Sigmoid colon (tissue), 3 donors: ENCODE results near the gene ARID5A.

ENCODE experiments used
- POLR2A ChIP-seq, 2 donors: fragments of 450-650 bp; IDR thresholded peaks; one replicate each; pipeline ENCODE4 v1.6.1; 2016; ENCODE audit warnings: antibody characterized with exemption in 2 of 2, mild to moderate bottlenecking in 2 of 2, moderate library complexity in 2 of 2
- TF ChIP-seq, protein P1 (sequence below), 4 experiments: fragments of 450-650 bp in 3 of 4; fragments of 200-600 bp in 1 of 4; IDR thresholded peaks; one replicate each; pipeline ENCODE4 v1.5.1; 2016 to 2019; ENCODE audit warnings: antibody characterized with exemption in 4 of 4, mild to moderate bottlenecking in 3 of 4, moderate library complexity in 2 of 4

DNA sequence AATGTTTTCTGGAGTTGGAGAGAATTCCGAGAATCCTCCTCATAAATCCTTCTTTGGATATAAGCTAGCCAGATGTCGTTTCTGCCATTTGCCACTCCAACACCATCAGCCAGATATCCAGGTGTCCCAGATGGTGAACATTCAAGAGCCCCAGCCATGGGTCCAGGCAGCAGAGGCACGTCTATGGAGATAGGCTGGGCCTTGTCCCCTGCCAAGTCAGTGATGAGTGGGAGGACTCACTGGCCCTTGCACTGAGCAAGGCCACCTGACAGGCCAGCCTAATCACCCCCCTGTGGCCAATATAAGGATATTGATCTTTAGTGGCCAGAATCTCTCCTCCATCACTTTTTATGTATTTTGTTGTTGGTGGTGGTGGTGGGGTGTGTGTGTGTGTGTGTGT lies 28.0 kb downstream of the ARID5A start:
- no peak for TF ChIP-seq POLR2A (IDR thresholded peaks at IDR 0.05)
- TF ChIP-seq, protein P1, sequence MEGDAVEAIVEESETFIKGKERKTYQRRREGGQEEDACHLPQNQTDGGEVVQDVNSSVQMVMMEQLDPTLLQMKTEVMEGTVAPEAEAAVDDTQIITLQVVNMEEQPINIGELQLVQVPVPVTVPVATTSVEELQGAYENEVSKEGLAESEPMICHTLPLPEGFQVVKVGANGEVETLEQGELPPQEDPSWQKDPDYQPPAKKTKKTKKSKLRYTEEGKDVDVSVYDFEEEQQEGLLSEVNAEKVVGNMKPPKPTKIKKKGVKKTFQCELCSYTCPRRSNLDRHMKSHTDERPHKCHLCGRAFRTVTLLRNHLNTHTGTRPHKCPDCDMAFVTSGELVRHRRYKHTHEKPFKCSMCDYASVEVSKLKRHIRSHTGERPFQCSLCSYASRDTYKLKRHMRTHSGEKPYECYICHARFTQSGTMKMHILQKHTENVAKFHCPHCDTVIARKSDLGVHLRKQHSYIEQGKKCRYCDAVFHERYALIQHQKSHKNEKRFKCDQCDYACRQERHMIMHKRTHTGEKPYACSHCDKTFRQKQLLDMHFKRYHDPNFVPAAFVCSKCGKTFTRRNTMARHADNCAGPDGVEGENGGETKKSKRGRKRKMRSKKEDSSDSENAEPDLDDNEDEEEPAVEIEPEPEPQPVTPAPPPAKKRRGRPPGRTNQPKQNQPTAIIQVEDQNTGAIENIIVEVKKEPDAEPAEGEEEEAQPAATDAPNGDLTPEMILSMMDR (IDR thresholded peaks at IDR 0.05): no peak
